HG03025 (cell line): Measurements from ENCODE around the gene CARD10.
A peak's percentile ranks its signal among the peaks of the same experiment; 100 is the strongest.
"Not testable (repeated sequence)": the region's sequence is repeated elsewhere in the genome, so short reads cannot be mapped to it uniquely, and the experiment has no call there.

Source experiments
- ATAC-seq: cut with Tn5 transposase; IDR thresholded peaks from one replicate; pipeline ENCODE4 v1.9.1; 2021; ENCODE audit warnings: mild to moderate bottlenecking, moderate library complexity; ENCODE audit not compliant: unreplicated experiment, low FRiP score

Gene CARD10

GRCh38 chr22:37557321-37558001, 38.2 kb upstream of the CARD10 start:
- no peak for ATAC-seq

GRCh38 chr22:37556710-37557109, 37.5 kb upstream of the CARD10 start:
- no peak for ATAC-seq

GRCh38 chr22:37555029-37555428, 35.8 kb upstream of the CARD10 start:
- no peak for ATAC-seq

GRCh38 chr22:37553725-37554124, 34.5 kb upstream of the CARD10 start:
- no peak for ATAC-seq

GRCh38 chr22:37552524-37553163, 33.4 kb upstream of the CARD10 start:
- no peak for ATAC-seq

- ATAC-seq = no peak
Measured at GRCh38 chr22:37551981-37552380, 32.8 kb upstream of the CARD10 start.

GRCh38 chr22:37550921-37551320, 31.7 kb upstream of the CARD10 start:
- not testable (repeated sequence) for ATAC-seq

GRCh38 chr22:37549704-37550059, 30.5 kb upstream of the CARD10 start:
- no peak for ATAC-seq

- no peak for ATAC-seq
Measured at GRCh38 chr22:37547251-37547741, 28.1 kb upstream of the CARD10 start.

GRCh38 chr22:37546437-37547250, 27.4 kb upstream of the CARD10 start:
- no peak for ATAC-seq

GRCh38 chr22:37545703-37546436, 26.7 kb upstream of the CARD10 start:
- ATAC-seq = no peak

- no peak for ATAC-seq
Measured at GRCh38 chr22:37544955-37545702, 25.9 kb upstream of the CARD10 start.

- no peak for ATAC-seq
Measured at GRCh38 chr22:37542959-37543358, 23.7 kb upstream of the CARD10 start.

GRCh38 chr22:37542416-37542815, 23.2 kb upstream of the CARD10 start:
- ATAC-seq = not testable (repeated sequence)

- ATAC-seq = not testable (repeated sequence)
Measured at GRCh38 chr22:37539790-37540189, 20.6 kb upstream of the CARD10 start.

- ATAC-seq = peak; percentile 58
Measured at GRCh38 chr22:37538590-37539357, 19.6 kb upstream of the CARD10 start.

GRCh38 chr22:37535159-37535558, 15.9 kb upstream of the CARD10 start:
- no peak for ATAC-seq

GRCh38 chr22:37534445-37534844, 15.2 kb upstream of the CARD10 start:
- no peak for ATAC-seq

GRCh38 chr22:37533995-37534394, 14.8 kb upstream of the CARD10 start:
- no peak for ATAC-seq
